Measurements from ENCODE around the gene BCAT1.
"Not testable (repeated sequence)": the region's sequence is repeated elsewhere in the genome, so short reads cannot be mapped to it uniquely, and the experiment has no call there.

The BCAT1 gene

DNA sequence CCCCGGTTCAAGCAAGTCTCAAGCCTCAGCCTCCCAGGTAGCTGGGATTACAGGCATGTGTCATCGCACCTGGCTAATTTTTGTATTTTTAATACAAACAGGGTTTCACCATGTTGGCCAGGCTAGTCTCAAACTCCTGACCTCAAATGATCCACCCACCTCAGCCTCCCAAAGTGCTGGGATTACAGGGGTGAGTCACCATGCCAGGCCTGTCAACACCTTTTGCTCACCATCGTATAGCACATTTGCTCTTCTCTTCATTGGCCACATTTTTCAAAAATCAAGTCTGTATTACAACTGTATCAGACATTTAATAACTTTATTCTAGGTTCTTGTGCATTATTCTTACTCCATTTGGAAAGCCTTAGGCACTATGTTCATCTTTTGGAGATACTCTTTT, 50.3 kb downstream of the BCAT1 start:
- DNase-seq: no peak

DNA sequence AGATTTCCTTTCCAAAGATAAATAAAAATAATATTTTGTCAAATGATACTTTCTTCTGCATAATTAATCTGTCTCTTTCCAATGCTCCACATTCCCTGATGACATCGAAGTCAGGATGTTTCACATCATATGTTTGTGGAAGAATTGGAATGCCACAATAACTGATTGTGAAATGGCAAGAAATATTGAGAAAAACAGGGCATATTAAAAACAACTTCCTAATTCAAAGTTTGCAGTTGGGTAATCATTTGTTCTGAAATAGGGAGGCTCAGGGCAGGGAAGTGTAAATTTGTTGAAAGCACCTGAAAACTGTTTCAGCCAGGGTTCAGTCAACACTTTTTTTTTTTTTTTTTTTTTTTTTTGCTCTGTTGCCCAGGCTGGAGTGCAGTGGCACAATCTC, 50.7 kb downstream of the BCAT1 start:
- no peak for DNase-seq

DNA sequence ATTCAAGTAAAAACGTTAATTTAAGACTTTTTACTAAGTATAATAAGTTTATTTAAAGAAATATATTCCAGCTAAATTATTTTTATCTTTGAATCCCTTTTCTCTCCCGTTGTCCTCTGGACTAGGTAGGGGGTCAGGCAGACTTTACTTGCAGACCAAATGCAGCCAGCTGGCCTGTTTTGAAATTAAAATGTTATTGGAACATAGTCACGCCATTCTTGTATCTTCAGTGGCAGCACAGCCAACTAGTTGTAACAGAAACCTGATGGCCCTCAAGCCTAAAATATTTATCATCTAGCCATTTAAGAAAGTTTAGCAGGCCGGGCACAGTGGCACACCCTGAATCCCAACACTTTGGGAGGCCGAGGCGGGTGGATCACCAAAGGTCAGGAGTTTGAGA, 52.7 kb downstream of the BCAT1 start:
- DNase-seq: no peak

- DNase-seq: no peak
These were observed 53.3 kb downstream of the BCAT1 start for GRCh38 chr12:24895612-24896011.

GRCh38 chr12:24894879-24895278, 54.0 kb downstream of the BCAT1 start:
- DNase-seq: no peak

- DNase-seq: no peak
These were observed 58.7 kb downstream of the BCAT1 start for GRCh38 chr12:24890048-24890803.

DNA sequence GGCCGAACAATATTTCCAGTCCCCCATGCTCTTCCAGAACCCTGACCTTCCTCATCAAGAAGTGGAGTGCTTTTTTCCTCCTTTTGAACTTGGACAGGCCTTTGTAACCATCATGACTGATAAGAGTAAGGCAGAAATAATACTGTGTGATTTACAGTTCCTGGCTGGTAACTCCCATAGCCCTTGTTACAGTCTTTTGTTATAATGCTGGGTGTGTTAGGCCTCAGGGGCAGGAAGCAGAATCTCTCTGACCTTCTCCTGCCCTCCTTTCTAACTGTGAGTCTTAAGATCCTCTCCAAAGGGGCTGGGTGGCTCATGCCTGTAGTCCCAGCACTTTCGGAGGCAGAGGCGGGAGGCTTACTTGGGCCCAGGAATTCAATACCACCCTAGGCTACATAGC, 59.5 kb downstream of the BCAT1 start:
- no peak for DNase-seq

DNA sequence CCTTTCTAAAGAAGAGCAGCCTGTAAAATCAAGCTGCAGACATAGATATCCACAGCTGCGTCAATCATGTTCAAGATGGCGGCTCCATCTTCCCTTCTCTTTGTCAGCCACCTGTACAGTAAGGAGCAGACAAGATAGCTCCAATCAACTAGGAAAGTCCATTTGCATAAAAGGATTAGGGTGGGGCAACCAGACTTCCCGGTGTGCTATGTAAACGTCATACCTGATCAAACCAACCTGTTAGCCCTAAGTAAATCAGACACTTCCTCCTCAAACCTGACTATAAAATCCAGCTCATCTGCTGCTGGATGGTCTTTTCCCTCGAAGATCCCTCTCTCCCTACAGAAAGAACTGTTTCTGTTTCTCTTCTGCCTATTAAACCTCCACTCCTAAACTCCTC, 60.1 kb downstream of the BCAT1 start:
- DNase-seq: no peak

DNA sequence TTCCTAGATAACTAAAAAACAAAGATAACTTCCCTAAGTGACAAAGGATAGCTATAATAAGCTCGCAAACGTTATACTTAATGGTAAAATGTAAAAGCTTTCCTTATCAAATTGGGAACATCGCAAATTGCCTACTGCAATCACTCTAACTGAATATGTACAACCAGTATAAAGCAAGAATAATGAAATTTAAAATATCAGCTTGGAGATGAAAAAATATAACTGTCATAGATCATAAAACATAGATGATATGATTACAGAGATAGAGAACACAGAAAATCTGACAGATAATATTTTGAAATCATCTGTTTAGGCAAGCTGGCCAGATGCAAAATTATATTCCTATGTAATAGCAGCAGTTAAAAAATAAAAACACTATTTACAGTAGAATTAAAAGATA, 64.0 kb downstream of the BCAT1 start:
- no peak for DNase-seq

DNA sequence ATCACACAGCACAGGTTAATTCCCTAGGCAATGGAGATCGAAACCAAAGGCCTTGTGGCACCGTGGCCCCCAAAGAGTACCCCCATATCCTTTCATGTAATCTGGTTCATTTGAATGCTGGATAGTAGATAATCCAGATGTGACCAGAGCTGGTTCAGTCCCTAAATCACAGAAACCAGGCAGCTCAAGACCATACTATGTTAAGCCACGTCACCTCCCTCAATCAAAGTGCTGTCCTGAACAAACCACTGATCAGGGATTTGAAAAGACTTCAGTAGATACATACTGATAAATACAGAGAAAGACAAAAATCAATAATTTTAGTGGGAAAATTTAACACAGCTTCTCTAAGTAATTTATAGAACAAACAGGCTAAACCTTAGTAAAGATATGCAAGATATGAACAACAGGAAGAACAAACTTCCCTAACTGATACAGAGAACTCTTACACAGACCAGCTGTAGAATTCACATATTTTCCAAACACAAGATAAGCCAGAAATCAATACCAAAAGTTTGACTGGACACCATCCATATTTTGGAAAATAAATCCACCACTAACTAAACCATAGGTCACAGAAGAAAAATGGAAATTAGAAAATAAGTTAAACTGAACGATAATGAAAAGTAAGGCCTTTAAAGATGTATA, 67.1 kb downstream of the BCAT1 start:
- no peak for DNase-seq

- DNase-seq: no peak
These were observed 67.7 kb downstream of the BCAT1 start for GRCh38 chr12:24881227-24881626.

- no peak for DNase-seq
These were observed 68.2 kb downstream of the BCAT1 start for GRCh38 chr12:24880732-24881131.

GRCh38 chr12:24879644-24880043, 69.3 kb downstream of the BCAT1 start:
- DNase-seq: no peak

GRCh38 chr12:24875014-24875413, 73.9 kb downstream of the BCAT1 start:
- no peak for DNase-seq

DNA sequence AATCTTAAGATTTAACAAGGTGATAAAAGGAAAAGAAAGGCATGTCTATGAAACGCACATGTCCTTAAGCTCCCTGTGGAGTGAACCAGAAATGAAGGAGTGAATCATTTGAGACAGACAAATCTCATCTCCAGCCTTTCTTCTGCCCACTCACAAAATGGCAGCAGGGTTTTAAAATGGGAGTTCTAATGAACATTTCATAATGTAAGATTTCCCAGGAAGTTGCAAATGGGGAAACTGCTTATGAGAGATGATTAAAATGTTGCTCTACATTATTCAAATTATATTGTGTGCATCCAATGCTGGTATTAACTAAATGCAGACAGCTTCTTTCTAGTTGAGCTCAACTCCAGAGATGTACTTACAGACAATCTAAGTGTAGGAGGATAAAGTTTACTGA, 76.7 kb downstream of the BCAT1 start:
- no peak for DNase-seq

DNA sequence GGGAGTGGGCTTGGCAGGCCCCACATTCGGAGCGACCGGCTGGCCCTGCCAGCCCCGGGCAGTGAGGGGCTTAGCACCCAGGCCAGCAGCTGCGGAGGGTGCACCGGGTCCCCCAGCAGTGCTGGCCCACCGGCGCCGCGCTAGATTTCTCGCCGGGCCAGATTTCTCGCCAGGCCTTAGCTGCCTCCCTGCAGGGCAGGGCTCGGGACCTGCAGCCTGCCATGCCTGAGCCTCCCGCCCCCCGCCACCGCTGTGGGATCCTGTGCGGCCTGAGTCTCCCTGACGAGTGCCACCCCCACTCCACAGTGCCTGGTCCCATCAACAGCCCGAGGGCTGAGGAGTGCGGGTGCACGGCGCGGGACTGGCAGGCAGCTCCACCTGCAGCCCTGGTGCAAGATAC, 82.8 kb downstream of the BCAT1 start:
- DNase-seq: not testable (repeated sequence)

DNA sequence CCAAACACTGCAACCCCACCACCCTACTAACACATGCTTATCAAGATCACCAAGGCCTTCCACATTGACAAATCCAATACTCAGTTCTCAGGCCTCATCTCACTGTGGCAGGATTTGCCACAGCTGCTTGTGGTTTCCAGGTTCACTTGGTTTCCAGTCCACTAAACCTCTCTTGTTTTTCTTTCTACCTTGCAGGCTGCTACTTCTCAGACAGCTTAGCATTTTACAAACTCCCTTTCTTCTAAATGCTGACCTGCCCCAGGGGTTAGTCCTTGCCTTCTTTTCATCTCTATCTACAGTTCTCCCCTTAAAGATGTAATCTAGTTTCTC, 84.1 kb downstream of the BCAT1 start:
- no peak for DNase-seq

GRCh38 chr12:24861766-24862540, 86.9 kb downstream of the BCAT1 start:
- DNase-seq: no peak

- DNase-seq: no peak
These were observed 88.4 kb downstream of the BCAT1 start for GRCh38 chr12:24860546-24860945.

DNA sequence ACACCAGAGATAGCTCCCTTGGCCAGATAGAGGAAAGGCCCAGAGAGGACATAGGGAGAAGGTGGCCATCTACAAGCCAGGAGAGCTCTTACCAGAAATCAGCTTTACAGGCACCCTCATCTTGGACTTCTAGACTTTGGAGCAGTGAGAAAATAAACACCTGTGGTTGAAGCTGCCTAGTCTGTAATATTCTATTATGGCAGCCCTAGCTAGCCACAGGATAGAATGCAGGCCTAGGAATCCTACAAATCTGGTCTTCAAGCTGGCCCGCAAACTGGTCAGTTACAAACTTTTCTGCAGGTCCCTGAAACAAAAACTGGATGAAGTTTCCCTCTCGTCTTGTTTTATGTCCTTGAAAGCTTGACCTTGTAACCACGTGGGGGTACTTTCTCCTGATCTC, 92.4 kb downstream of the BCAT1 start:
- DNase-seq: no peak

- DNase-seq: no peak
These were observed 94.0 kb downstream of the BCAT1 start for GRCh38 chr12:24854908-24855307.

- no peak for DNase-seq
These were observed 94.9 kb downstream of the BCAT1 start for GRCh38 chr12:24854017-24854416.

GRCh38 chr12:24853588-24853987, 95.3 kb downstream of the BCAT1 start:
- DNase-seq: no peak

GRCh38 chr12:24853094-24853493, 95.8 kb downstream of the BCAT1 start:
- no peak for DNase-seq

All from left hindlimb (tissue), 1 donor.